GM19397 (cell line): Measurements from ENCODE around the gene UBE2O.
"Not testable (repeated sequence)": the region's sequence is repeated elsewhere in the genome, so short reads cannot be mapped to it uniquely, and the experiment has no call there.

ENCODE experiments used
- ATAC-seq: cut with Tn5 transposase; IDR thresholded peaks from one replicate; pipeline ENCODE4 v1.9.1; 2021; ENCODE audit warnings: mild to moderate bottlenecking, moderate library complexity; ENCODE audit not compliant: unreplicated experiment

The UBE2O gene

DNA sequence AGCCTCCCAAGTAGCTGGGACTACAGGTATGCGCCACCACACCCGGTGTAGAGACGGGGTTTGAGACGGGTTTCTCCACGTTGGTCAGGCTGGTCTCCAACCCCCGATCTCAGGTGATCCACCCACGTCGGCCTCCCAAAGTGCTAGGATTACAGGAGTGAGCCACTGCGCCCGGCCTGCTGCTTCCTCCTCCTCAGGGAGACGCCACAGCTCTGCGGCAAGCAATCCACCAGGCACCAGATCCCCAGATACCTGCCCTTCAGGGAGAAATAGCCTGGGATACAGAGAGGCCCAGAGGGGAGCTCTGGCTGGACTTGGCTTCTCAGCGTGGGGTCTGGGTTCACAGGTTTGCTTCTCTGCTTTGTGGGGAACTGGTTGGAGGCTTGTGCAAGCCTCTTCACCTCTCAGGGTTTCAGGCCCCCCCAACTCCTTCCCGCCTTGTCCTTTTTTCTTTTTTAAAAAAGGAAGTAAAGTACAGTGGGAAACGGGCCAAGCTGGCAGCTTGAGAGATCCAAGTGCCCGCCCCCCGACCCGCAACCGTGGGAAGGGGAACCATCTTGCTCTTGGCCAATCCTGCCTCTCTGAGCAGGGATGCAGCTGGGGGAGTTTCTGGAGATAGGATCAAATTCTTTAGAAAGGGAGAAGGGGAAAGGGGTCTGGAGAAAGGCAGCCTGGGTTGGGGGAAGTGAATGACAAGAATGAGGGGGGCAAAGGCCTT is 71.2 kb downstream of the UBE2O start:
- no peak for ATAC-seq

DNA sequence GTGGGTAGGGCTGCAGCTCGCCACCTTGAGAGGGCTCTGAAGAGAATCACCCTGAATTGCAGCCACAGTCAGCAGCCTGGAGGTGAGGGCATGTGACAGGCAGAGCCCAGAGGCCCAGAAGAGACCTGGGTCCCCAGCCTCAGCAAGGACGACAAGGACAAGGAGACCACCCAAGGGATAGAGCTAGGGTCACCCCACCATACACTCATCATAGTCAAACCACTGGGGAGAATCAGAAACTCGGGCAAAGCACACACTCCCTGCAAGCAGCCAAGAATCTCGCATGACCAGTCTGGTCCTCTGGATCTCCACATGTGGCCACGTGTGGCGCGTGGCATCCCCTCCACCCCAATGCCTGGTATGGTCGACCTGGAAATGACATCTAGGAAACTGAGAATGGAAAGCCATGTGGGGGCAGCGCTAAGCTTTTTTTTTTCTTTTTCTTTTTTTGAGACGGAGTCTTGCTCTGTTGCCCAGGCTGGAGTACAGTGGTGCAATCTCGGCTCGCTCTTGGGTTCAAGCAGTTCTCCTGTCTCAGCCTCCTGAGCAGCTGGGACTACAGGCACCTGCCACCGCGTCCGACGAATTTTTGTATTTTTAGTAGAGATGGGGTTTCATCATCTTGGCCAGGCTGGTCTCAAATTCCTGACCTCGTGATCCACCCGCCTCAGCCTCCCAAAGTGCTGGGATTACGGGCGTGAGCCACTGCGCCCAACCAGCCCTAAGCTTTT is 73.1 kb downstream of the UBE2O start:
- no peak for ATAC-seq

DNA sequence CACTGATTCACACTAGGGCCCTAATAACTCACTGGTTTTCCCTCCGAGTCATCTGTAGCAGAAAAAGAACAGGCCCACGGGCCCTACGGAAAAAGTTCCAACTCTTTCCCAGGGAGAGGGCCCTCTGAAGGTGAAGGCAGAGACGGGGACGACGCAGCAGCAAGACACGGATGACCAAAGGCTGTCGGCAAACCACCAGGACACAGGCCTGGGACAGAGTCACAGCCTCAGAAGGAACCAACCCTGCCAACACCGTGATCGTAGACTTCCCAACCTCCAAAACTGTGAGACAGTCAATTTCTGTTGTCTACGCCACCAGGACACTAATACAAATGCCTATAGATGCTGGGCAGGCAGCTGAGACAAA is 73.7 kb downstream of the UBE2O start:
- no peak for ATAC-seq

DNA sequence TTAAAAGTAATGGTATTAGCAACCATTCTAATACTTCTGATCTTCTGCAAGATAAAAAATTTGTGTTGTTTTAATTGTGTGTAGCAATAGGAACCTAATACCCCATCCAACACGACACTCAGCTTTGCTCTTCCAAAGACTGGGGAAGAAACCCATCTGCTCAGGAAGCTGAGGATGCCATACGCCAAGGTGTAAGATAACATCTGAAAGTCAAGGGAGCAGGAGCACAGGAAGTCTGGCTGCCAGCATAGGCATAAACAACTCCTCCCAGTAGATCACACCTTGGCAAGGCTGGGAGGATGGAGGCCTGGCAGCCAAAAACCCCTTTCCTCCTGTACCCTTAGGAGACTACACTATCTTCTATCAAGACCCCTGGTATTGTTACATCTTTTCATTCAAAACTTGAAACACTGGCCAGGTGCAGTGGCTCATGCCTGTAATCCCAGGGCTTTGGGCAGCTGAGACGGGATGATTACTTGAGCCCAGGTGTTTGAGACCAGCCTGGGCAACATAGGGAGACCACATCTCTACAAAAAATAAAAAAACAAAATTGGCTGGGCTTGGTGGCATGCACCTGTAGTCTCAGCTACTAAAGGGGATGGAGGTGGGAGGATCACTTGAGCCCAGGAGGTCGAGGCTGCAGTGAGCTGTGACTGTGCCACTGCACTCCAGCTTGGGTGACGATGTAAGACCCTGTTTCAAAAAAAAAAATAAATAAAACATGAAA is 74.2 kb downstream of the UBE2O start:
- no peak for ATAC-seq

DNA sequence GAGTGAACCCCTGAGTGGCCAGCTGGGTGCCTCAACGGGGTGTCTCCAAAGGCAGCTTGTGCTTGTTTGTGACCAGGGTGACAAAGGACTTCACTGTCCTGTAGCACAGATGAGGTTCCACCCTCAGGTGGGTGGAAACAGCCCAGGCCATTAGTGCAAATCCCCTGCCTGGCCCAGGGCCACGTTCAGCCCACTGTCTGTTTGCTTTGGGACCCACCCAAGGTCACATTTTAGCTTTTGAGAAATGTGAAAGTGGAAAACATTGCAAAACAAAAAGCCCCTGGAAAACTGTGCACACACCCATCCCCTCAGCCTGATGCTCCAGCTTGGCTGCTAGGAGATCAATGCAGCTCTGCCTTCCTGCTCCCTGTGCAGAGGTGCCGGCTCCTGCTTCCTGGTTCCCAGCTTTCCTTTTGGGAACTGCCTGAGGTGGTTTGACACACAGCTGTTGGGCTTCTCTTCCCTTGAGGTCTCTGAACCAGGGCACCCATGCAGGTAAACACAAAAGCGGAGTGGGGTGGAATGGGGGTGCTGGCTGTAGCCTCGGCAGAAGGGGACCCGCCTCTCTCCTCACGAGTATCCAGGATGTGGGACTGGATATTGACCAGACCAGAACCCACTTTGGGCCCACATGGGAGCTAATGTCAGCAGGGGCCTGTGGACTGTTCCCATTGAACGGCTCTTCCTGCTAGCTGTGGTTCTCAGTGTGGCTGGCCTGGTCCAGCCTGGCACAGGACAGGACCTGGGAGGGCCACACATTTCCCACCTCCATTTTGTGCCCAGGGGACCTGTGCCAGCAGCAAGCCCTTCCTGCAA is 76.4 kb downstream of the UBE2O start:
- ATAC-seq, result no peak

DNA sequence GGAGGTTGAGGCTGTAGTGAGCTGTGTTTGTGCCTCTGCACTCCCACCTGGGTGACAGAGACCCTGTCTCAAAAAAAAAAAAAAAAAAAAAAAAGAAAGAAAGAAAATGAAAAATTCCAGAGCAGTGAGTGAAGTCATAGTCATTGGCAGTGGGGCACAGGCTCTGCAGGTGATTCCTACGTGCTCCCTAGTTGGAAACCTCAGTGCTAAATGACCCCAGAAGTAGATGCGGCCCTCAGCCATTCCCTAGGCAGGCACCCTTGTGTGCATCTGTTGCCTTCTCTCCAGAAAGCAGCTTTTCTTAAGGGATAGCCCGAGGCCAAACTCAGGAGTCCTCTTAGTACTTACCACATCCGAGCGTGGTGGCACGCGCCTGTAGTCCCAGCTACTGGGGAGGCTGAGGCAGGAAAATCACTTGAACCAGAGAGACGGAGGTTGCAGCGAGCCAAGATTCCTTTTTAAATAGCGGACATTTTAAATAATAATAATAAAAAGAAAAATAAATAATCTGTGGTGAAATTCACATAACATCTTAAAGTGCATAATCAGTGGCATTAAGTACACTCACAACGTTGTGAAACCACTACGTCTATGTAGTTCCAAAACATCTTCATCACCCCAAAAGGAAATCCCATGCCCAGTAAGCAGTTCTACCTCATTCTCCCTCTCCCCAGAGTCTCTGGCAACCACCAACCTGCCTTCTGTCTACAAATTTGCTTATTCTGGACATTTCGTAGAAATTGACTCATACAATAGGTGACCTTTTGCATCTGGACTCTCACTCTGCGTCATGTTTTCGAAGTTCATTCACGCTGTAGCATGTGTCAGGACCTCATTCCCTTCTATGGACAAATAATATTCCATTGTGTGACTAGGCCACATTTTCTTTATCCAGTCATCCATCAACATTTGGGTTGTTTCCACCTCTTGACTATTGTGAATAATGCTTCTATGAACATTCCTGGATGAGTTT is 81.0 kb downstream of the UBE2O start:
- ATAC-seq, result no peak

DNA sequence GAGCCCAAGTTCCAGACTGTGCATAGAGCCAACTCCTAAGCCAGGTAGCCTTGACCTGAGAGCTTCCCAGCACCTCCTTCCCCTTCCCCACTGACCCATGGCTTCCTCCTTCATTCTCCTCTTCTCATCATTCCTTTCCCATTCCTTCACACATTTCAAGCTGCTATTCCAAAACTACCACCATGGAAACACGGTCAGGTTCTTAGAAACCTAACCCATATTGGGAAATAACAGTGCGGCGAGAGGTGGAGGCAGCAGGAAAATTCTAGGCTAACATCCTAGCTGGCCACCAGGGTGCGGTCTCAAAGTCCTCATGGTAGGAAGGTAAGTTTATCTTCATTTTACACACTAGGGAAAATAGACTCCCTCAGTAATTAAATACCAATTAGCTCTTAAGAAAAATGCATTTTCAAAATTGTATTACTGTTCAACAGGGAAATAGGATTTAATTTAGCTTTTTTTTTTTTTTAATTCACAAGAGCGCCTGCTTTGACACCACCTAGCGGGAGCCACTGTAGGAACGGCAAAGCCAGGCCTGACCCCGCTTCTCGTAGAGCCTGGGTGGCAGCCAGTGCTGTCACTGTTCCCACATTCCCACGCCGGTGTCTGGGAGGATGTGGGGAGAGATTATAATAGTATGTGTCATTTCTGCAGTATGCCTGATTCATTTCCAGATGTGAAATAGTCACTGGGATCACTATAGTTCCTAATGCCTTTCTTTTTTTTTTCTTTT is 82.5 kb downstream of the UBE2O start:
- ATAC-seq, result no peak

DNA sequence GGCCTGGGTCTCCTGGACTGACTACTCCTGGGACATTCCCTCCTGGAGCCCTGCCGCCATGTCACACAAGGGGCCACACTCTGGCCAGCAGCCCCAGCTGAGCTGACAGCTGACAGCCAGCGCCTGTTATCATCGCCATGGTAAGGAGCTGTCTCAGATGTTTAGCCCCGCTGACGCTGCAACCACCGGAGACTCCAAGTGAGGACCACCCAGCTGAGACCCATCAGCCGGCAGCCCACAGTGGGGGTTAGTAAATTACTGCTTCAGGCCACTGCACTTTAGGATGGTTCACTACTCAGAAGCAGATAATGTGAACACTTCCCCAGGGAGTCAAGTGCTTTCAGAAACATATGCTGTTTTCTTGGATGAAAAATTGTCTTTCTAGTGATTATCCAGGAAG is 83.1 kb downstream of the UBE2O start:
- ATAC-seq, result no peak

DNA sequence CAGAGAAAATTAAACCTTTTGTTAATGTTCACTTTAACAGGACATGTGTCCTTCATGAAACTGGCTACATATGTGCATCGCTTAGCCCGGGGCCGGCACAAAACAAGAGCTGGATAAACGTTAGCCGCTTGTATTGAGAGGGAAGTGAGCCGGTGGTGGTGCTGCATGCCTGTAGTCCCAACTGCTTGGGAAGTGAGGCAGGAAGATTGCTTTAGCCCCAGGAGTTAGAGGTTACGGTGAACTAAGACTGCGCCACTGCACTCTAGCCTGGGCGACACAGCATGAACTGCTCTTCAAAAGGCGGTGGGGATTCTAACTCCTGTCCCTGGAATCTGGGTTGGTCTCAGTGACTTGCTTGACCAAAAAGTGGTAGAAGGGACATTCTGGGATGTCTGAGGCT is 83.6 kb downstream of the UBE2O start:
- no peak for ATAC-seq

DNA sequence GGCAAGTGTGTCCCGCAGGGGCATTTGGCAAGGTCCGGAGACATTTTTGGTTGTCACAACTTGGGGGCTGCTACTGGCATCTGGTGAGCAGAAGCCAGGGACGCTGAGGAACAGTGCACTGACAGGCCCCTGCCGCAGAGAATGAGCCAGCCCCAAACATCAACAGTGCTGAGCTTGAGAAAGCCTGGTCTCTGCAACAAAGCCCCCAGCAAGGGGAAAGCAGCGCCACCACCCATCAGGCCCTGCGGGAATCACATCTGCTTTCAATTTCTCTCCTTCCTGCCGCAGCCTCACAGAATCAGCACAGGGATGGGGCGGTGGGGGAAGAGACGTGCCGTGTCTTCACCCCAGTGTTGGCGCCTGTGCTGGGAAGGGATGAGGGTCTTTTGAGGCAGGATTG is 84.4 kb downstream of the UBE2O start:
- ATAC-seq, result no peak

DNA sequence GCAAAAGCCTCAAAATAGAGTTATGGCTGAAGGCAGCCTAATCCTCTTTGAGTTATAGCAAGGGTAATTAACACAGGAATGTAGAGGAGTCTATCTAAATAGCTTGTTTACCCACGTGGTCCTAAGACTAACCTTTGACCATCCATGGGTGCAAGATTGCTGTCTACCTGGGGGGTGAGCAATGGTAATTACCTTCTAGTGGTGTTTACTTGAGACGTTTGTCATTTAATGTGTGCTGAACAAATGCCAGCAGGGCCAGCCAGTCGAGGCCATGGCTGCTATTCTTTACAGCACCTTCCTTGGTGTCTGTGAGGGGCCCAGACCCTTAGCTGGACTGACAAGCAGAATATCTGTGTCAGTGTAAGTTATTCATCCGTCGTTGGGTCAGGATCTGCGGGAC is 85.3 kb downstream of the UBE2O start:
- no peak for ATAC-seq

DNA sequence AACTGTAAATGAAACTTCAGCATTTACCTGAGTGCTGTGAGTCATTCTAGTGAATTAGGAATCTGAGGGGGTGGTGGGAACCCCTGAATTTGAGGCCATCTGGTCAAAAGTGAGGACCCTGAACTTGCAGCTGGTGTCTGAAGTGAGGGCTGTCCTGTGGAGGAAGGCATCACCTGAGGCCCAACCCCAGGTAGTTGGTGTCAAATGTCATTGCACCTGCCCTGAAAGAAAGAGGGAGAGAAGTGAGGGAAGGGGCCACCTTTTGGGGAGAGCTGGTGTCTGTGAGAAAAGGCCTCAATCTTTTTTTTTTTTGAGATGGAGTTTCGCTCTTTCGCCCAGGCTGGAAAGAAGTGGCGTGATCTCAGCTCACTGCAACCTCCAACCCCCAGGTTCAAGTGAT is 86.7 kb downstream of the UBE2O start:
- ATAC-seq, result no peak

DNA sequence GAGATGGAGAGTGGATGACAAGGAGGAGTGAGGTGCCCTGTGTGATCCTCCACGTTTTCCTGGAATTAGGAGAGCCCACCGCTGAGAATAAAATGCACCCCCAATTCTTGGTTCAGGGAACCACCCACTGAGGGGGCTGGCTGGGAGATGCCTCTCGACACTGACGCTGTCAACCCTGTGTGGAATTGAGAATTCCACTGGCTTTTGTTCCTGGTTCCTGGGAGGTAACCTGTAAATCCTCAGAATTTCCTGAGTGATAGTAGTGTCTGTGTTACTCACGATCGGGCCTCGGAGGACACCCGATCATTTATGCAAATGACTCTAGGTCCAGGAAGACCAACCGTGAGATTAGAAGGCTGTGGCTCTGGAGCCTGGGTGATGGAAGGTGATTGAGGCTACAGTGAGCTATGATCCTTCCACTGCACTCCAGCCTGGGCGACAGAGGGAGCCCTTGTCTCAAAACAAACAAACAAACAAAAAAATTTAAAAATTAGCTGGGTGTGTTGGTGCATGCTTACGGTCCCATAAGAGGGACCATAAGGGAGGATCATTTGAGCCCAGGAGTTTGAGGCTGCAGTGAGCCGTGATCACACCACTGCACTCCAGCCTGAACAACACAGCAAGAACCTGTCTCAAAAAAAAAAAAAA is 87.6 kb downstream of the UBE2O start:
- no peak for ATAC-seq

DNA sequence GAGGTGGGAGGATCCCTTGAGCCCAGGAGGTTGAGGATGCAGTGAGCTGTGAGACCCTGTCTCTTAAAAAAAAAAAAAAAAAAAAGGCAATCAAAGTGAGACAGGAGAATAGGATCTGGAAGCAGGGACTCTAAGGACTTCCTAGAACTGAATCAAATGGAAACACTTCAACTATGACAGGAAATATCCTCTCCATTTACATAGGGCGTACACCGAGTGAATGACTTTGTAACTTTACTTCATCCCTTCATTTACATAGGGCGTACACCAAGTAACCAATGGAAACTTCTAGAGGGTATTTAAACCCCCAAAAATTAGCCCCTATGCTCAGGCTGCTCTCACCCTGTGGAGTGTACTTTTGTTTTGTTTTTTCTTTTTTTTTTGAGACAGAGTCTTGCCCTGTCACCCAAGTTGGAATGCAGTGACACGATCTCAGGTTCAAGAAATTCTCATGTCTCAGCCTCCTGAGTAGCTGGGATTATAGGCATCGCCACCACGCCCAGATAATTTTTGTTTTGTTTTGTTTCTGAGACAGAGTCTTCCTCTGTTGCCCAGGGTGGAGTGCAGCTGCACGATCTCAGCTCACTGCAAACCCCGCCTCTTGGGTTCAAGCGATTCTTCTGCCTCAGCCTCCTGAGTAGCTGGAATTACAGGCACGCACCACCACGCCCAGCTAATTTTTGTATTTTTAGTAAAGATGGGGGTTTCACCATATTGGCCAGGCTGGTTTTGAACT is 89.7 kb downstream of the UBE2O start:
- no peak for ATAC-seq

DNA sequence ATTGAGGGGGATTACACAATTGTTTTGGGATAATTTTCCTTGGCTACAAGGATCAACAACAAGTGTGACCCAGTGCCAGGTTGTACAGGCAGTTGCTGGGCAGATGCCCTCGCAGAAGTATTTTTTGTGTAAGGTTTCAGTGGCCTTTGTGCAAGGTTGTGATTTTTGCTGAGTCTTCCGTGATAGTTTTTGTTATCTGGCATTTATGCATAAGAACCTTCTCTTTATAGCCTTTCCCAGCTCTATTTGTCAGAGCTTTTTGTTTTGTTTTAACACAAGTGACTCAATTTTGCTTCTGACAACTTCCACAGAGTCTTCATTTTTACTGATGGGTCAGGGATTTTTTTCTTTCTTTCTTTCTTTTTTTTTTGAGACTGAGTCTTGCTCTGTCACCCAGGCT is 92.5 kb downstream of the UBE2O start:
- ATAC-seq, result no peak

DNA sequence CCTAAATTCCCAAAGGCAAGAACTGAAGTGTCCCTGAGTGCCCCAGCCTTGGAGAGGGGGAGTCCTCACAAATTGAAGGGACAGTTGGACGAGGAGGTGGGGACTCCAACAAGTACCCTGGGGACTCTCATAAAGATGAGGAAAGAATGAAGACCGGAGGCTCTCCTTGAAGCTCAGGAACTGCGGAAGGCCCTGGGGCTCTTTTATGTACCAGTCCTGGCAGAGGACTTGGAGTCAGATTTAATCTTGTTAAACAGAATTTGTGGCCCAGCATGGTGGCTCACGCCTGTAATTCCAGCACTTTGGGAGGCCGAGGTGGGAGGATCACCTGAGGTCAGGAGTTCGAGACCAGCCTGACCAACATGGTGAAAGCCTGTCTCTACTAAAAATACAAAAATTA is 93.2 kb downstream of the UBE2O start:
- ATAC-seq, result not testable (repeated sequence)

DNA sequence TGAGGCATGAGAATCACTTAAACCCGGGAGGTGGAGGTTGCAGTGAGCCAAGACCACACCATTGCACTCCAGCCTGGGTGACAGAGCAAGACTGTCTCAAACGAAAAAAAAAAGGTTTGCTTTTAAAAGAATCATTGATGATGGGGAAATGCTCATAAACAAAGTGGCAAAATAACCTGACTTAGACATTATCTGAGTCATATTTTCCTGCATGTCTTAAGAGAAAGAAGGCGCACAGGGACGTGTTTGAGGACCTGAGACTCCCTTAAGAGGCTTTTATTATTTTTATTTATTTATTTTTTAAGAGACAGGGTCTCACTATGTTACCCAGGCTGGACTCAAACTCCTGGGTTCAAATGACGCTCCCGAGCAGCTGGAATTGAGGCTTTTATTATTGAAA is 93.6 kb downstream of the UBE2O start:
- ATAC-seq, result no peak

DNA sequence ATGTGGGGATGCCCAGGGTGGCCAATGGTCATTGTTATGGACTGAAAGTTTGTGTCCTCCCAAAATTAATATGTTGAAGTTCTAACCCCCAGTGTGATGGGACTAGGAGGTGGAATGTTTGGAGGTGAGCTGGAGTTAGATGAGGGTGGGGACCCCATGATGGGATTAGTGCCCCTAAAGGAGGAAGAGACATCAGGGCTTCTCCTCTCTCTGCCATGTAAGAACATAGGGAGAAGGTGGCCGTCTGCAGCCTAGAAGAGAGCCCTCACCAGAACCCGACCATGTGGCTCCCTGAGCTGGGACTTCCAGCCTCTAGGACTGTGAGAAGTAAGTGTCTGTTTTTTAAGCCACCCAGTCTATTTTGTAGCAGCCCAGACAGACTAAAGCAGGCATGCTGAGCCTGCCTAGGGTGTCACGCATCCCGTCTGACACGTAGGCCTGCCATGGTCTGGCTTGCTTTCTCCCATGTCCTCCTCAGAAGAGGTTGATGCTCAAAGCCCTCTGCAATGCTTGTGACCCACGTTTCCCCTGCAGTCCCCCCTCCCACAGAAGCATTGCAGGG is 95.3 kb downstream of the UBE2O start:
- ATAC-seq, result no peak
